HCT116 (cell line): ENCODE results near the gene ORM1. TPM values are rescaled to one million over a fixed set of nuclear protein-coding genes. Genes with fewer than 3 reads are reported as not detected.

ENCODE experiments used
- ATAC-seq: fragments of 200-7000 bp; cut with Tn5 transposase; 2 replicates; pipeline ENCODE4 v1.9.1; 2020; ENCODE audit warnings: mild to moderate bottlenecking, moderate library complexity
- BruUV-seq: library from RNA; stranded (reverse); fragments of 400-500 nt; replicated peaks from 2 replicates; lab custom pipeline; 2021; lab: Mats Ljungman, UMichigan
- CTCF ChIA-PET: fragments of 300-600 bp; sonication (Branson Sonifier 250); formaldehyde crosslinking; loops from one replicate; lab custom pipeline; 2021; ENCODE audit warnings: antibody characterized with exemption; lab: Charles Lee
- POLR2A ChIA-PET: fragments of 300-600, 350-600 bp; sonication (Branson Sonifier 250); formaldehyde crosslinking; loops from one replicate; lab custom pipeline; 2021; ENCODE audit warnings: antibody characterized with exemption; lab: Charles Lee
- RAD21 ChIA-PET, 2 experiments: fragments of 300-600 bp; sonication (Branson Sonifier 250); formaldehyde crosslinking; loops; one replicate each; lab custom pipeline; 2023; ENCODE audit warnings: low total read pairs in 2 of 2; ENCODE audit not compliant: uncharacterized antibody in 2 of 2, unreplicated experiment in 2 of 2, low non-redundant PET in 1 of 2; lab: Charles Lee
- DNase-seq: peaks from one replicate; pipeline ENCODE4 v3.0.0-alpha.2; 2010; ENCODE audit warnings: low read depth, low spot score
- H2AFZ ChIP-seq: fragments of 200-600 bp; shearing (Covaris generic), sonication (generic); 2 replicates; pipeline ENCODE4 v1.6.1; 2017; ENCODE audit warnings: low read depth, mixed run types, mixed read lengths, antibody characterized with exemption, low read length; ENCODE audit not compliant: poor library complexity, severe bottlenecking
- H3K27ac ChIP-seq: 2 replicates; pipeline ENCODE4 v1.5.1; 2012; ENCODE audit warnings: low read depth, low read length
- H3K27me3 ChIP-seq: fragments of 200-600 bp; sonication (generic); 2 replicates; pipeline ENCODE4 v1.6.1; 2016; ENCODE audit warnings: mixed run types, low read length, mixed read lengths; ENCODE audit not compliant: insufficient read depth
- H3K36me3 ChIP-seq, 2 experiments: fragments of 200-500 bp in 1 of 2; fragments of 200-600 bp in 1 of 2; sonication (Bioruptor generic) in 1 of 2; sonication (generic) in 1 of 2; 2 replicates each; pipeline versions ENCODE4 v1.5.1 to v1.6.1; 2014 to 2016; ENCODE audit warnings: low read length in 2 of 2, inconsistent platforms in 1 of 2, mixed read lengths in 1 of 2, mixed run types in 1 of 2; ENCODE audit not compliant: insufficient read depth in 2 of 2, control insufficient read depth in 1 of 2
- H3K4me1 ChIP-seq, 2 experiments: fragments of 200-600 bp in 1 of 2; sonication (generic) in 1 of 2; 2 replicates each; pipeline versions ENCODE4 v1.5.1 to v1.6.1; 2012 to 2017; ENCODE audit warnings: low read length in 2 of 2, inconsistent platforms in 1 of 2, mild to moderate bottlenecking in 1 of 2, mixed read lengths in 1 of 2, mixed run types in 1 of 2, moderate library complexity in 1 of 2; ENCODE audit not compliant: insufficient read depth in 2 of 2, control insufficient read depth in 1 of 2
- H3K4me2 ChIP-seq: fragments of 200-600 bp; sonication (generic); 2 replicates; pipeline ENCODE4 v1.6.1; 2017; ENCODE audit warnings: mixed run types, low read length, mixed read lengths
- H3K4me3 ChIP-seq, 2 experiments: fragments of 200-600 bp in 1 of 2; sonication (generic) in 1 of 2; replicated peaks in 1 of 2; 2 replicates each; pipeline ENCODE4 v1.5.1; 2011 to 2016; ENCODE audit warnings: low read length in 2 of 2, control low read depth in 1 of 2, low read depth in 1 of 2, mild to moderate bottlenecking in 1 of 2, mixed read lengths in 1 of 2, mixed run types in 1 of 2
- H3K79me2 ChIP-seq: fragments of 200-600 bp; sonication (generic); 2 replicates; pipeline ENCODE4 v1.6.1; 2017; ENCODE audit warnings: mild to moderate bottlenecking, mixed run types, low read length, moderate library complexity, mixed read lengths; ENCODE audit not compliant: insufficient read depth
- H3K9ac ChIP-seq: fragments of 200-600 bp; sonication (generic); 2 replicates; pipeline ENCODE4 v1.6.1; 2016; ENCODE audit warnings: low read length, mixed read lengths
- H3K9me2 ChIP-seq: fragments of 200-600 bp; sonication (generic), shearing (Covaris generic); 2 replicates; pipeline ENCODE4 v1.6.1; 2017; ENCODE audit warnings: mixed run types, mild to moderate bottlenecking, moderate library complexity; ENCODE audit not compliant: insufficient read depth
- H3K9me3 ChIP-seq, 2 experiments: fragments of 200-500 bp in 1 of 2; fragments of 200-600 bp in 1 of 2; sonication (Bioruptor generic) in 1 of 2; sonication (generic) in 1 of 2; 2 replicates each; pipeline ENCODE4 v1.6.1; 2014 to 2017; ENCODE audit warnings: low read length in 2 of 2, mixed read lengths in 2 of 2, inconsistent platforms in 1 of 2, low read depth in 1 of 2, mild to moderate bottlenecking in 1 of 2, mixed run types in 1 of 2, moderate library complexity in 1 of 2; ENCODE audit not compliant: control insufficient read depth in 1 of 2, insufficient read depth in 1 of 2
- H4K20me1 ChIP-seq: fragments of 200-600 bp; sonication (generic), shearing (Covaris generic); 2 replicates; pipeline ENCODE4 v1.6.1; 2017; ENCODE audit warnings: mixed run types, mild to moderate bottlenecking, moderate library complexity; ENCODE audit not compliant: insufficient read depth
- CBX3 ChIP-seq: IDR thresholded peaks from 2 replicates; pipeline ENCODE4 v1.6.1; 2012; ENCODE audit warnings: low read depth
- CEBPB ChIP-seq: IDR thresholded peaks from 2 replicates; pipeline ENCODE4 v1.6.1; 2012; ENCODE audit warnings: low read depth
- EGR1 ChIP-seq: IDR thresholded peaks from 2 replicates; pipeline ENCODE4 v1.6.1; 2012; ENCODE audit warnings: low read depth
- EZH2phosphoT487 ChIP-seq: fragments of 200-600 bp; IDR thresholded peaks from 2 replicates; pipeline ENCODE4 v1.6.1; 2018; ENCODE audit warnings: antibody characterized with exemption, borderline replicate concordance
- FOSL1 ChIP-seq: IDR thresholded peaks from 2 replicates; pipeline ENCODE4 v1.6.1; 2012; ENCODE audit warnings: low read depth
- JUND ChIP-seq: IDR thresholded peaks from 2 replicates; pipeline ENCODE4 v1.6.1; 2012
- RAD21 ChIP-seq: IDR thresholded peaks from 2 replicates; pipeline ENCODE4 v1.6.1; 2012; ENCODE audit warnings: low read depth, mild to moderate bottlenecking
- REST ChIP-seq: IDR thresholded peaks from 2 replicates; pipeline ENCODE4 v1.6.1; 2012; ENCODE audit warnings: low read depth
- SIN3A ChIP-seq: IDR thresholded peaks from 2 replicates; pipeline ENCODE4 v1.6.1; 2012; ENCODE audit warnings: low read depth
- TCF7L2 ChIP-seq: IDR thresholded peaks from 2 replicates; pipeline ENCODE4 v1.7.0; 2011; ENCODE audit warnings: borderline replicate concordance, inconsistent platforms; ENCODE audit not compliant: insufficient read depth, insufficient read length; ENCODE audit errors: extremely low read depth
- intact Hi-C: fragments of 100-400 bp; cut with micrococcal nuclease; formaldehyde crosslinking; loops from 2 replicates; pipeline ENCODE4 v1.10.0; 2022
- total RNA-seq: library from RNA; stranded (reverse); gene quantifications from one replicate; pipeline ENCODE4 v1.2.1, GENCODE V29; 2021; ENCODE audit not compliant: unreplicated experiment
- TF ChIP-seq, protein P1 (sequence below): IDR thresholded peaks from 2 replicates; pipeline ENCODE4 v1.6.1; 2012
- TF ChIP-seq, protein P2 (sequence below): IDR thresholded peaks from 2 replicates; pipeline ENCODE4 v1.6.1; 2012

The ORM1 gene
- total RNA-seq, 1 experiment from 2014 or later, result 5.6 TPM

DNA sequence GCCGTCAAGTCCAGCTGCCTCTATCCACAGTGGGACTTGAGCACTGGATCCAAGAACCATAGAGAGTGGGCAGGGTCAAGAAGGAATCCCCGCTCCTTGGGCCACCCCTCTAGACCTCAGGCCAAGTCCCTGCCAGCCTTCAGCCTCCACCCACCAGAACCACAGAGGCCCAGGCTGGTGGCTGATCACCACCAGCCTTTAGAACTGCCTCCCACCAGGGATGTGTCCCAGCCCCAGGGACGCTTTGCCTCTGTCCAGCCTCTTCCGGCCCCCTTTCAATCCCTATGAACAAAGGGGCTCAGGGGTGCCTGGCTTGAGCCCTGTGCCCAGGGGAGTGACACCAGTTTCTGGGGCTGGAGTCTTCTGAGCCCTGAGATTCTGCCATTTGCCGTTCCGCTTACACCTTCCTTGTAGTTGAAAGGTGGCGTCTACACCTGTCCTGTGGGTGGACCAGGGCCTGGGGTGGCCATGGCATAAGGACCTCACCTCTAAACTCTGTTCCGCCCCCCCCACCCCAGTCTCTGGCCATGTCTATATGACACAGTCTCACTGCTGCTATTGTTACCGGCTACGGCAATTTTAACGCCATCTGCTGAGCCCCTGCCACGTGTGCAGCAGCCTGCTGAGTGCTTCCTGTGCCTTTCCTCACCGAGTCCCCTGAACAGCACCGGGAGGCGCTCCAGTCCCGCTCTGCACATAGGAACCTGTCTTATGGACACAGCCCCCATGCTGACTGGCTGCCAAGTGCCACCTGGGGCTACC lies 35.7 kb upstream of the ORM1 start:
- Histone ChIP-seq H3K27me3 (no peaks in the 10 kb centered on the region), H3K9me2 (no peaks in the 10 kb centered on the region), H3K27ac (no peak overlapping the region), H3K4me3 (no peak overlapping the region), H3K36me3 (no peaks in the 10 kb centered on the region), H3K79me2 (no peaks in the 10 kb centered on the region), H3K4me2 (no peak overlapping the region), H2AFZ (no peak overlapping the region), H3K9ac (no peak overlapping the region), H3K9me3 (no peaks in the 10 kb centered on the region), H3K4me1 (no peaks in the 10 kb centered on the region), H4K20me1 (no peaks in the 10 kb centered on the region)
- no peak for TF ChIP-seq REST
- TF ChIP-seq EZH2phosphoT487, result no peak
- TF ChIP-seq EGR1, result no peak
- TF ChIP-seq TCF7L2, result no peak
- TF ChIP-seq, protein P1, sequence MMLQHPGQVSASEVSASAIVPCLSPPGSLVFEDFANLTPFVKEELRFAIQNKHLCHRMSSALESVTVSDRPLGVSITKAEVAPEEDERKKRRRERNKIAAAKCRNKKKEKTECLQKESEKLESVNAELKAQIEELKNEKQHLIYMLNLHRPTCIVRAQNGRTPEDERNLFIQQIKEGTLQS, result no peak
- no peak for TF ChIP-seq JUND
- TF ChIP-seq RAD21, result no peak
- TF ChIP-seq, protein P2, sequence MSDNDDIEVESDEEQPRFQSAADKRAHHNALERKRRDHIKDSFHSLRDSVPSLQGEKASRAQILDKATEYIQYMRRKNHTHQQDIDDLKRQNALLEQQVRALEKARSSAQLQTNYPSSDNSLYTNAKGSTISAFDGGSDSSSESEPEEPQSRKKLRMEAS, result no peak
- no peak for TF ChIP-seq SIN3A
- TF ChIP-seq CEBPB, result no peak
- no peak for TF ChIP-seq CBX3
- TF ChIP-seq FOSL1, result no peak
- POLR2A ChIA-PET, result no interaction called here
- RAD21 ChIA-PET, result no interaction called here
- DNase-seq (no peak), ATAC-seq (no peak)
- BruUV-seq, result no TSS peak
- CTCF ChIA-PET, result interaction anchor here (1.4 to 1.5 kb wide), 2 partner anchors 178 to 205 kb away, joined by 5 to 9 read pairs; no protein-coding TSS in a partner anchor
- intact Hi-C loops, result no loop called here
